WTC11 (cell line): ENCODE data around the gene STK32B. TPM values are rescaled to one million over a fixed set of nuclear protein-coding genes. Genes with fewer than 3 reads are reported as not detected.

Source experiments
- ATAC-seq: fragments of 200-7000 bp; cut with Tn5 transposase; 2 replicates; pipeline ENCODE4 v1.10.0; 2021; ENCODE audit warnings: mild to moderate bottlenecking, moderate library complexity
- CTCF ChIA-PET: fragments of 300-600 bp; sonication (Branson Sonifier 250); formaldehyde crosslinking; loops from one replicate; lab custom pipeline; 2021; ENCODE audit warnings: antibody characterized with exemption; lab: Charles Lee
- POLR2A ChIA-PET: fragments of 350-600 bp; sonication (Branson Sonifier 250); formaldehyde crosslinking; loops from one replicate; lab custom pipeline; 2021; ENCODE audit warnings: antibody characterized with exemption; lab: Charles Lee
- DNase-seq: peaks from one replicate; pipeline ENCODE4 v3.0.0; 2021; ENCODE audit warnings: low spot score
- H3K27ac Mint-ChIP-seq: 2 replicates; pipeline ENCODE4 v1.8.0; 2021; ENCODE audit warnings: mixed read lengths
- H3K27me3 Mint-ChIP-seq: 2 replicates; pipeline ENCODE4 v1.8.0; 2021; ENCODE audit warnings: low read depth, mild to moderate bottlenecking, moderate library complexity, mixed read lengths
- H3K36me3 Mint-ChIP-seq: 2 replicates; pipeline ENCODE4 v1.8.0; 2021; ENCODE audit warnings: mixed read lengths
- H3K4me1 Mint-ChIP-seq: 2 replicates; pipeline ENCODE4 v1.8.0; 2022; ENCODE audit warnings: mixed read lengths
- H3K4me3 Mint-ChIP-seq: 2 replicates; pipeline ENCODE4 v1.8.0; 2021; ENCODE audit warnings: mild to moderate bottlenecking, moderate library complexity, mixed read lengths
- H3K9me3 Mint-ChIP-seq: 2 replicates; pipeline ENCODE4 v1.8.0; 2021; ENCODE audit warnings: mixed read lengths
- ETV6 ChIP-seq: sonication (generic); formaldehyde crosslinking; IDR thresholded peaks from 2 replicates; pipeline ENCODE4 v1.8.1; 2022; ENCODE audit warnings: mild to moderate bottlenecking, missing genetic modification reagents
- GTF2I ChIP-seq: fragments of 250-450 bp; sonication (Bioruptor Pico); conservative IDR thresholded peaks from 2 replicates; pipeline ENCODE4 v1.4.0; 2021; ENCODE audit warnings: mild to moderate bottlenecking
- IRF2 ChIP-seq: sonication (generic); formaldehyde crosslinking; IDR thresholded peaks from 2 replicates; pipeline ENCODE4 v1.8.0; 2022; ENCODE audit warnings: low read depth, missing genetic modification reagents, borderline replicate concordance
- JAZF1 ChIP-seq: fragments of 250-450 bp; sonication (Bioruptor Pico); IDR thresholded peaks from 2 replicates; pipeline ENCODE4 v1.9.0; 2021; ENCODE audit warnings: moderate library complexity, mild to moderate bottlenecking, inconsistent platforms
- KAT7 ChIP-seq: sonication (generic); formaldehyde crosslinking; IDR thresholded peaks from 2 replicates; pipeline ENCODE4 v1.8.1; 2023; ENCODE audit warnings: missing genetic modification reagents, mild to moderate bottlenecking, borderline replicate concordance
- MYBL2 ChIP-seq: sonication (generic); formaldehyde crosslinking; IDR thresholded peaks from 2 replicates; pipeline ENCODE4 v1.8.1; 2023; ENCODE audit warnings: mild to moderate bottlenecking, moderate library complexity, missing genetic modification reagents
- NFYB ChIP-seq: sonication (generic); formaldehyde crosslinking; conservative IDR thresholded peaks from 2 replicates; pipeline ENCODE4 v1.8.0; 2022; ENCODE audit warnings: low read depth, missing genetic modification reagents
- NR2C2 ChIP-seq: sonication (generic); formaldehyde crosslinking; IDR thresholded peaks from 2 replicates; pipeline ENCODE4 v1.8.0; 2022; ENCODE audit warnings: mild to moderate bottlenecking, missing genetic modification reagents
- RELA ChIP-seq: sonication (generic); formaldehyde crosslinking; IDR thresholded peaks from 2 replicates; pipeline ENCODE4 v1.8.1; 2022; ENCODE audit warnings: missing genetic modification reagents, mild to moderate bottlenecking, borderline replicate concordance
- TEAD1 ChIP-seq: sonication (generic); formaldehyde crosslinking; IDR thresholded peaks from 2 replicates; pipeline ENCODE4 v1.8.0; 2022; ENCODE audit warnings: mild to moderate bottlenecking, missing genetic modification reagents
- TP53 ChIP-seq: sonication (generic); formaldehyde crosslinking; IDR thresholded peaks from 2 replicates; pipeline ENCODE4 v1.8.1; 2023; ENCODE audit warnings: mild to moderate bottlenecking, missing genetic modification reagents
- ZNF263 ChIP-seq: sonication (generic); formaldehyde crosslinking; IDR thresholded peaks from 2 replicates; pipeline ENCODE4 v1.8.1; 2022; ENCODE audit warnings: low read depth, mild to moderate bottlenecking, moderate library complexity, missing genetic modification reagents
- ZNF423 ChIP-seq: fragments of 250-450 bp; sonication (Bioruptor Pico); IDR thresholded peaks from 2 replicates; pipeline ENCODE4 v2.1.2; 2022; ENCODE audit warnings: mild to moderate bottlenecking, moderate library complexity
- total RNA-seq: library from RNA; stranded (reverse); gene quantifications from 3 replicates; pipeline ENCODE4 v1.2.3, GENCODE V29; 2021
- TF ChIP-seq, protein P1 (sequence below): sonication (generic); formaldehyde crosslinking; IDR thresholded peaks from 2 replicates; pipeline ENCODE4 v1.8.1; 2023; ENCODE audit warnings: mild to moderate bottlenecking, missing genetic modification reagents, moderate library complexity
- TF ChIP-seq, protein P2 (sequence below): sonication (generic); formaldehyde crosslinking; IDR thresholded peaks from 2 replicates; pipeline ENCODE4 v1.8.1; 2023; ENCODE audit warnings: mild to moderate bottlenecking, missing genetic modification reagents, moderate library complexity
- TF ChIP-seq, protein P3 (sequence below): fragments of 250-450 bp; sonication (Bioruptor Pico); IDR thresholded peaks from 2 replicates; pipeline ENCODE4 v1.9.0; 2021; ENCODE audit warnings: moderate library complexity, mild to moderate bottlenecking, inconsistent platforms, borderline replicate concordance
- TF ChIP-seq, protein P4 (sequence below): sonication (generic); formaldehyde crosslinking; IDR thresholded peaks from 2 replicates; pipeline ENCODE4 v1.8.1; 2023; ENCODE audit warnings: mild to moderate bottlenecking, moderate library complexity, missing genetic modification reagents
- TF ChIP-seq, protein P5 (sequence below): sonication (generic); formaldehyde crosslinking; IDR thresholded peaks from 2 replicates; pipeline ENCODE4 v1.8.1; 2022; ENCODE audit warnings: missing genetic modification reagents, borderline replicate concordance
- TF ChIP-seq, protein P6 (sequence below): sonication (generic); formaldehyde crosslinking; IDR thresholded peaks from 2 replicates; pipeline ENCODE4 v1.8.1; 2023; ENCODE audit warnings: mild to moderate bottlenecking, missing genetic modification reagents
- TF ChIP-seq, protein P7 (sequence below): sonication (generic); formaldehyde crosslinking; IDR thresholded peaks from 2 replicates; pipeline ENCODE4 v1.8.0; 2022; ENCODE audit warnings: mild to moderate bottlenecking, missing genetic modification reagents
- TF ChIP-seq, protein P8 (sequence below): sonication (generic); formaldehyde crosslinking; conservative IDR thresholded peaks from 2 replicates; pipeline ENCODE4 v1.8.1; 2023; ENCODE audit warnings: mild to moderate bottlenecking, low read depth, missing genetic modification reagents, moderate library complexity

Gene STK32B
- total RNA-seq, 1 experiment from 2014 or later = 1.9 TPM

DNA sequence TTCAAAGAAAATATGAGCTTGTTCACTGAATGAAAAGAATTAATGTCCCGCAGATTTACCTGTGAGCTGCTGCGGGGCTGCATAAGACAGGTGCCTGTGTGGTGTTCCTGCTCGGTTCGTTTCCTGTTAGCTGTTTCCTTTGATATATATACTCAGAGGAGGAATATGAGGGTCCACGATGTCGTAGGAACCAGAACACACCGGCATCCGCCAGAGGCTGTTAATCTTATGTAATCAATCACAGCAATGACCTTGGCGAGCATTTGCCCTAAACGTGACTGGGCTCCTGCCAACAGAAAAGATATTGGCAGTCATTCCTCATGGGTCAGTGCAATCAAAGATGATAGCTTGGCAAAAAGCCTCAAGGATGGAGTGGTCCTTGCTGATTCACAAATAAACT, 396.9 kb downstream of the STK32B start:
- no peak overlapping the region for H3K27ac Mint-ChIP-seq
- DNase-seq (no peak), ATAC-seq (no peak)
- H3K36me3 Mint-ChIP-seq = peaks cover 2% of the 10 kb centered on the region; the same call in 1 of the 2 replicates
- peaks cover 10% of the 10 kb centered on the region for H3K4me1 Mint-ChIP-seq
- CTCF ChIA-PET = no interaction called here
- POLR2A ChIA-PET = no interaction called here
- TF ChIP-seq TEAD1 (CRISPR knock-in tag) = no peak
- no peak for TF ChIP-seq KAT7 (CRISPR knock-in tag)
- TF ChIP-seq, protein P1, sequence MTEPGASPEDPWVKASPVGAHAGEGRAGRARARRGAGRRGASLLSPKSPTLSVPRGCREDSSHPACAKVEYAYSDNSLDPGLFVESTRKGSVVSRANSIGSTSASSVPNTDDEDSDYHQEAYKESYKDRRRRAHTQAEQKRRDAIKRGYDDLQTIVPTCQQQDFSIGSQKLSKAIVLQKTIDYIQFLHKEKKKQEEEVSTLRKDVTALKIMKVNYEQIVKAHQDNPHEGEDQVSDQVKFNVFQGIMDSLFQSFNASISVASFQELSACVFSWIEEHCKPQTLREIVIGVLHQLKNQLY = no peak
- no peak for TF ChIP-seq NFYB (CRISPR knock-in tag)
- TF ChIP-seq NR2C2 (CRISPR knock-in tag) = no peak
- no peak for TF ChIP-seq TP53 (CRISPR knock-in tag)
- TF ChIP-seq, protein P2, sequence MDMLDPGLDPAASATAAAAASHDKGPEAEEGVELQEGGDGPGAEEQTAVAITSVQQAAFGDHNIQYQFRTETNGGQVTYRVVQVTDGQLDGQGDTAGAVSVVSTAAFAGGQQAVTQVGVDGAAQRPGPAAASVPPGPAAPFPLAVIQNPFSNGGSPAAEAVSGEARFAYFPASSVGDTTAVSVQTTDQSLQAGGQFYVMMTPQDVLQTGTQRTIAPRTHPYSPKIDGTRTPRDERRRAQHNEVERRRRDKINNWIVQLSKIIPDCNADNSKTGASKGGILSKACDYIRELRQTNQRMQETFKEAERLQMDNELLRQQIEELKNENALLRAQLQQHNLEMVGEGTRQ (CRISPR knock-in tag) = no peak
- TF ChIP-seq, protein P3, sequence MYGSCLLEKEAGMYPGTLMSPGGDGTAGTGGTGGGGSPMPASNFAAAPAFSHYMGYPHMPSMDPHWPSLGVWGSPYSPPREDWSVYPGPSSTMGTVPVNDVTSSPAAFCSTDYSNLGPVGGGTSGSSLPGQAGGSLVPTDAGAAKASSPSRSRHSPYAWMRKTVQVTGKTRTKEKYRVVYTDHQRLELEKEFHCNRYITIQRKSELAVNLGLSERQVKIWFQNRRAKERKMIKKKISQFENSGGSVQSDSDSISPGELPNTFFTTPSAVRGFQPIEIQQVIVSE (CRISPR knock-in tag) = no peak
- no peak for TF ChIP-seq RELA
- no peak for TF ChIP-seq JAZF1
- TF ChIP-seq ZNF423 (CRISPR knock-in tag) = no peak
- TF ChIP-seq ETV6 (CRISPR knock-in tag) = no peak
- no peaks in the 10 kb centered on the region for H3K9me3 Mint-ChIP-seq
- peaks cover 2% of the 10 kb centered on the region; the same call in 1 of the 2 replicates for H3K27me3 Mint-ChIP-seq
- H3K4me3 Mint-ChIP-seq = no peak overlapping the region

DNA sequence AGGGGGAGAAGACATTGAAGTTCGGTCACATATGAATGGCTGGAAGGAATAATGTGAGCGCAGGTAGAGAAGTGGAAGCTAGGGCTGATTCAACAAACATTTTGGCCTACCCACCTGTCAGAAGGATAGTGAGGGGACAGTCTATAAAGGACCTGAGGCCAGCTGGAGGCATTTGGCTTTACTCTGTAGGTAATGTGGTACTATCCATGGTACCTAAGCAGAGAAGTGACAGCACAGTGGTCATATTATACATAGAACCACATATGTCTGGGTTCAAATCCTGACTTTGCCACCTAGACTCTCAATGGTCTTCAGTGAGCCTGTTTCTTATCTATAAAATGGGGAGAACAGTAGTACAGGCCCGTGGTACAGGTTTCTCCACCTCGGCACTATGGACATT, 400.0 kb downstream of the STK32B start:
- ChIA-PET CTCF (interaction anchor here (0.7 to 1.1 kb wide), 2 partner anchors 9 to 20 kb away, joined by 3 read pairs; no protein-coding TSS in a partner anchor), POLR2A (interaction anchor here (0.6 kb wide), 1 partner anchor 24 kb away, joined by 3 read pairs; no protein-coding TSS in a partner anchor)
- no peaks in the 10 kb centered on the region for H3K27me3 Mint-ChIP-seq
- TF ChIP-seq, protein P4, sequence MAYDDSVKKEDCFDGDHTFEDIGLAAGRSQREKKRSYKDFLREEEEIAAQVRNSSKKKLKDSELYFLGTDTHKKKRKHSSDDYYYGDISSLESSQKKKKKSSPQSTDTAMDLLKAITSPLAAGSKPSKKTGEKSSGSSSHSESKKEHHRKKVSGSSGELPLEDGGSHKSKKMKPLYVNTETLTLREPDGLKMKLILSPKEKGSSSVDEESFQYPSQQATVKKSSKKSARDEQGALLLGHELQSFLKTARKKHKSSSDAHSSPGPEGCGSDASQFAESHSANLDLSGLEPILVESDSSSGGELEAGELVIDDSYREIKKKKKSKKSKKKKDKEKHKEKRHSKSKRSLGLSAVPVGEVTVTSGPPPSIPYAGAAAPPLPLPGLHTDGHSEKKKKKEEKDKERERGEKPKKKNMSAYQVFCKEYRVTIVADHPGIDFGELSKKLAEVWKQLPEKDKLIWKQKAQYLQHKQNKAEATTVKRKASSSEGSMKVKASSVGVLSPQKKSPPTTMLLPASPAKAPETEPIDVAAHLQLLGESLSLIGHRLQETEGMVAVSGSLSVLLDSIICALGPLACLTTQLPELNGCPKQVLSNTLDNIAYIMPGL (CRISPR knock-in tag) = no peak
- no peak for TF ChIP-seq NFYB (CRISPR knock-in tag)
- no peak for TF ChIP-seq IRF2 (CRISPR knock-in tag)
- TF ChIP-seq MYBL2 (CRISPR knock-in tag) = no peak
- TF ChIP-seq, protein P5, sequence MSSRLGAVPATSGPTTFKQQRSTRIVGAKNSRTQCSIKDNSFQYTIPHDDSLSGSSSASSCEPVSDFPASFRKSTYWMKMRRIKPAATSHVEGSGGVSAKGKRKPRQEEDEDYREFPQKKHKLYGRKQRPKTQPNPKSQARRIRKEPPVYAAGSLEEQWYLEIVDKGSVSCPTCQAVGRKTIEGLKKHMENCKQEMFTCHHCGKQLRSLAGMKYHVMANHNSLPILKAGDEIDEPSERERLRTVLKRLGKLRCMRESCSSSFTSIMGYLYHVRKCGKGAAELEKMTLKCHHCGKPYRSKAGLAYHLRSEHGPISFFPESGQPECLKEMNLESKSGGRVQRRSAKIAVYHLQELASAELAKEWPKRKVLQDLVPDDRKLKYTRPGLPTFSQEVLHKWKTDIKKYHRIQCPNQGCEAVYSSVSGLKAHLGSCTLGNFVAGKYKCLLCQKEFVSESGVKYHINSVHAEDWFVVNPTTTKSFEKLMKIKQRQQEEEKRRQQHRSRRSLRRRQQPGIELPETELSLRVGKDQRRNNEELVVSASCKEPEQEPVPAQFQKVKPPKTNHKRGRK (CRISPR knock-in tag) = no peak
- TF ChIP-seq, protein P6, sequence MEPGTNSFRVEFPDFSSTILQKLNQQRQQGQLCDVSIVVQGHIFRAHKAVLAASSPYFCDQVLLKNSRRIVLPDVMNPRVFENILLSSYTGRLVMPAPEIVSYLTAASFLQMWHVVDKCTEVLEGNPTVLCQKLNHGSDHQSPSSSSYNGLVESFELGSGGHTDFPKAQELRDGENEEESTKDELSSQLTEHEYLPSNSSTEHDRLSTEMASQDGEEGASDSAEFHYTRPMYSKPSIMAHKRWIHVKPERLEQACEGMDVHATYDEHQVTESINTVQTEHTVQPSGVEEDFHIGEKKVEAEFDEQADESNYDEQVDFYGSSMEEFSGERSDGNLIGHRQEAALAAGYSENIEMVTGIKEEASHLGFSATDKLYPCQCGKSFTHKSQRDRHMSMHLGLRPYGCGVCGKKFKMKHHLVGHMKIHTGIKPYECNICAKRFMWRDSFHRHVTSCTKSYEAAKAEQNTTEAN (CRISPR knock-in tag) = no peak
- TF ChIP-seq, protein P7, sequence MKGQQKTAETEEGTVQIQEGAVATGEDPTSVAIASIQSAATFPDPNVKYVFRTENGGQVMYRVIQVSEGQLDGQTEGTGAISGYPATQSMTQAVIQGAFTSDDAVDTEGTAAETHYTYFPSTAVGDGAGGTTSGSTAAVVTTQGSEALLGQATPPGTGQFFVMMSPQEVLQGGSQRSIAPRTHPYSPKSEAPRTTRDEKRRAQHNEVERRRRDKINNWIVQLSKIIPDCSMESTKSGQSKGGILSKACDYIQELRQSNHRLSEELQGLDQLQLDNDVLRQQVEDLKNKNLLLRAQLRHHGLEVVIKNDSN = no peak
- no peak for TF ChIP-seq GTF2I (CRISPR knock-in tag)
- TF ChIP-seq, protein P8, sequence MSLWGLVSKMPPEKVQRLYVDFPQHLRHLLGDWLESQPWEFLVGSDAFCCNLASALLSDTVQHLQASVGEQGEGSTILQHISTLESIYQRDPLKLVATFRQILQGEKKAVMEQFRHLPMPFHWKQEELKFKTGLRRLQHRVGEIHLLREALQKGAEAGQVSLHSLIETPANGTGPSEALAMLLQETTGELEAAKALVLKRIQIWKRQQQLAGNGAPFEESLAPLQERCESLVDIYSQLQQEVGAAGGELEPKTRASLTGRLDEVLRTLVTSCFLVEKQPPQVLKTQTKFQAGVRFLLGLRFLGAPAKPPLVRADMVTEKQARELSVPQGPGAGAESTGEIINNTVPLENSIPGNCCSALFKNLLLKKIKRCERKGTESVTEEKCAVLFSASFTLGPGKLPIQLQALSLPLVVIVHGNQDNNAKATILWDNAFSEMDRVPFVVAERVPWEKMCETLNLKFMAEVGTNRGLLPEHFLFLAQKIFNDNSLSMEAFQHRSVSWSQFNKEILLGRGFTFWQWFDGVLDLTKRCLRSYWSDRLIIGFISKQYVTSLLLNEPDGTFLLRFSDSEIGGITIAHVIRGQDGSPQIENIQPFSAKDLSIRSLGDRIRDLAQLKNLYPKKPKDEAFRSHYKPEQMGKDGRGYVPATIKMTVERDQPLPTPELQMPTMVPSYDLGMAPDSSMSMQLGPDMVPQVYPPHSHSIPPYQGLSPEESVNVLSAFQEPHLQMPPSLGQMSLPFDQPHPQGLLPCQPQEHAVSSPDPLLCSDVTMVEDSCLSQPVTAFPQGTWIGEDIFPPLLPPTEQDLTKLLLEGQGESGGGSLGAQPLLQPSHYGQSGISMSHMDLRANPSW (CRISPR knock-in tag) = no peak
- no peak for TF ChIP-seq ZNF263
- H3K4me3 Mint-ChIP-seq = no peak overlapping the region
- no peak for DNase-seq
- no peaks in the 10 kb centered on the region for H3K36me3 Mint-ChIP-seq
- no peaks in the 10 kb centered on the region for H3K4me1 Mint-ChIP-seq
- H3K9me3 Mint-ChIP-seq = no peaks in the 10 kb centered on the region
- H3K27ac Mint-ChIP-seq = no peak overlapping the region
- ATAC-seq = no peak
